B cell (primary cell): ENCODE data around the gene LZTR1. TPM values are rescaled to one million over a fixed set of nuclear protein-coding genes. Genes with fewer than 3 reads are reported as not detected.
"Not testable (repeated sequence)": the region's sequence is repeated elsewhere in the genome, so short reads cannot be mapped to it uniquely, and the experiment has no call there.

ENCODE experiments used
- ATAC-seq: fragments of 200-7000 bp; cut with Tn5 transposase; one replicate; pipeline ENCODE4 v1.10.0; 2021; ENCODE audit warnings: low read depth, mild to moderate bottlenecking, moderate number of reproducible peaks, moderate library complexity
- CTCF ChIA-PET: fragments of 350-600 bp; sonication (Branson Sonifier 250); formaldehyde crosslinking; loops from one replicate; lab custom pipeline; 2021; ENCODE audit warnings: antibody characterized with exemption, inconsistent platforms; lab: Charles Lee
- POLR2A ChIA-PET: fragments of 350-600 bp; sonication (Branson Sonifier 250); formaldehyde crosslinking; loops from one replicate; lab custom pipeline; 2021; ENCODE audit warnings: antibody characterized with exemption; lab: Charles Lee
- DNase-seq: peaks from one replicate; pipeline ENCODE4 v3.0.0; 2013
- H2AFZ ChIP-seq: 2 replicates; pipeline ENCODE4 v1.6.1; 2012; ENCODE audit warnings: mild to moderate bottlenecking, low read depth, low read length; ENCODE audit not compliant: insufficient read depth, poor library complexity, severe bottlenecking
- H3K27ac ChIP-seq, 2 donors: 1 replicate in 1 of 2; 2 replicates in 1 of 2; pipeline ENCODE4 v1.5.1; 2012 to 2013; ENCODE audit warnings: low read length in 2 of 2, mild to moderate bottlenecking in 2 of 2, moderate library complexity in 1 of 2
- H3K27me3 ChIP-seq, 4 experiments: fragments of 200-600 bp in 1 of 4; sonication (generic) in 1 of 4; replicated peaks in 1 of 4; 1 replicate in 2 of 4; 2 replicates in 2 of 4; pipeline versions ENCODE4 v1.6.1 to v1.7.0; 2013 to 2016; ENCODE audit warnings: low read length in 3 of 4, mild to moderate bottlenecking in 2 of 4, mixed read lengths in 1 of 4, moderate library complexity in 1 of 4; ENCODE audit not compliant: insufficient read depth in 4 of 4, control insufficient read depth in 3 of 4; ENCODE audit errors: control extremely low read depth in 1 of 4
- H3K36me3 ChIP-seq, 2 experiments: replicated peaks in 1 of 2; 1 replicate in 1 of 2; 2 replicates in 1 of 2; pipeline versions ENCODE4 v1.6.1 to v1.7.1; 2013; ENCODE audit warnings: low read length in 1 of 2; ENCODE audit not compliant: insufficient read depth in 2 of 2, control insufficient read depth in 1 of 2; ENCODE audit errors: control extremely low read depth in 1 of 2, extremely low read depth in 1 of 2
- H3K4me1 ChIP-seq, 2 donors: fragments of 200-600 bp in 1 of 2; sonication (generic) in 1 of 2; 1 replicate in 1 of 2; 2 replicates in 1 of 2; pipeline versions ENCODE4 v1.5.1 to v1.6.1; 2013 to 2017; ENCODE audit warnings: low read length in 2 of 2; ENCODE audit not compliant: control insufficient read depth in 2 of 2, insufficient read depth in 2 of 2
- H3K4me2 ChIP-seq: replicated peaks from 2 replicates; pipeline ENCODE3; 2012; ENCODE audit warnings: mild to moderate bottlenecking, low read depth, low read length; ENCODE audit not compliant: poor library complexity, severe bottlenecking
- H3K4me3 ChIP-seq, 5 experiments: fragments of 200-600 bp in 1 of 5; sonication (generic) in 1 of 5; 1 replicate in 3 of 5; 2 replicates in 2 of 5; pipeline versions ENCODE4 v1.5.1 to v1.7.0; 2011 to 2016; ENCODE audit warnings: low read length in 4 of 5, mild to moderate bottlenecking in 4 of 5, low read depth in 2 of 5, control low read depth in 1 of 5, moderate library complexity in 1 of 5; ENCODE audit not compliant: insufficient read depth in 1 of 5; ENCODE audit errors: control extremely low read depth in 1 of 5, extremely low read depth in 1 of 5
- H3K79me2 ChIP-seq: fragments of 200-600 bp; sonication (generic); one replicate; pipeline ENCODE4 v1.6.0; 2016; ENCODE audit warnings: low read length; ENCODE audit not compliant: control insufficient read depth, insufficient read depth
- H3K9ac ChIP-seq: fragments of 200-600 bp; sonication (generic); 2 replicates; pipeline ENCODE4 v1.6.1; 2017; ENCODE audit warnings: mild to moderate bottlenecking, low read length, moderate library complexity
- H3K9me3 ChIP-seq, 3 donors: one replicate each; pipeline versions ENCODE4 v1.6.1 to v1.7.1; 2013; ENCODE audit warnings: low read length in 2 of 3; ENCODE audit not compliant: control insufficient read depth in 2 of 3, insufficient read depth in 1 of 3; ENCODE audit errors: control extremely low read depth in 1 of 3
- H4K20me1 ChIP-seq: 2 replicates; pipeline ENCODE4 v1.6.0; 2012; ENCODE audit warnings: mild to moderate bottlenecking, low read length; ENCODE audit not compliant: insufficient read depth, control insufficient read depth, poor library complexity, severe bottlenecking
- H3K27ac Mint-ChIP-seq: one replicate; pipeline ENCODE4 v1.8.0; 2021; ENCODE audit warnings: mixed read lengths
- H3K27me3 Mint-ChIP-seq: one replicate; pipeline ENCODE4 v1.8.0; 2021; ENCODE audit warnings: mixed read lengths
- H3K4me1 Mint-ChIP-seq: one replicate; pipeline ENCODE4 v1.8.0; 2021; ENCODE audit warnings: mixed read lengths
- H3K4me3 Mint-ChIP-seq: one replicate; pipeline ENCODE4 v1.8.0; 2021; ENCODE audit warnings: mixed read lengths
- H3K9me3 Mint-ChIP-seq: one replicate; pipeline ENCODE4 v1.8.0; 2022; ENCODE audit warnings: mixed read lengths; ENCODE audit not compliant: insufficient read depth
- WGBS: methylation state at CpG from one replicate; pipeline ENCODE4 v1.1.5; 2013; ENCODE audit warnings: missing lambda C conversion rate; ENCODE audit not compliant: insufficient coverage; 5-methylcytosine and 5-hydroxymethylcytosine counted together
- intact Hi-C: fragments of 100-400 bp; cut with micrococcal nuclease; formaldehyde crosslinking; loops from one replicate; pipeline ENCODE4 v1.10.0; 2022
- polyA plus RNA-seq: library from polyadenylated mRNA; depleted of rRNA; stranded (reverse); fragments of >200 nt; gene quantifications from 2 replicates; pipeline ENCODE4 v1.2.3, GENCODE V29; 2012
- total RNA-seq, 2 donors: library from RNA; stranded (reverse); fragments of 120-200 nt in 1 of 2; gene quantifications; 1 replicate in 1 of 2; 2 replicates in 1 of 2; pipeline versions ENCODE4 v1.2.3 to v1.2.4, GENCODE V29; 2013 to 2022

LZTR1 gene
- total and polyA plus RNA-seq, 2 donors (not counting 1 experiment from before 2014, with no cell fraction given), result 75.7 to 94.8 TPM

DNA sequence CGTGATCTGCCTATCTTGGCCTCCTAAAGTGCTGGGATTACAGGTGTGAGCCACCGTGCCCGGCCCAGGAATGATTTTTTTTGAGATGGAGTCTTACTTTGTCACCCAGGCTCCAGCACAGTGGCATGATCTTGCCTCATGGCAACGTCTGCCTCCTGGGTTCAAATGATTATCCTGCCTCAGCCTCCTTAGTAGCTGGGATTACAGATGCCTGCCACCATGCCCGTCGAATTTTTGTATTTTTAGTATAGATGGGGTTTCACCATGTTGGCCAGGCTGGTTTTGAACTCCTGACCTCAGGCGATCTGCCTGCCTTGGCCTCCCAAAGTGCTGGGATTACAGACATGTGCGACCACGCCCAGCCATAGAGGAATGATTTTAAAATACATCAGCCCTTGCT is 47.0 kb upstream of the LZTR1 start:
- H2AFZ ChIP-seq, intact Hi-C loops, H3K27ac ChIP-seq, H3K27me3 ChIP-seq, ATAC-seq, H3K4me2 ChIP-seq, POLR2A ChIA-PET, DNase-seq, H3K27ac Mint-ChIP-seq, H3K9ac ChIP-seq, H3K4me3 Mint-ChIP-seq, H3K9me3 ChIP-seq, H3K9me3 Mint-ChIP-seq, H3K27me3 Mint-ChIP-seq, H3K4me3 ChIP-seq: not testable (repeated sequence)
- CTCF ChIA-PET, result interaction anchor here (1.0 kb wide), 1 partner anchor 17 kb away, joined by 3 read pairs; no protein-coding TSS in a partner anchor
- Histone ChIP-seq H3K36me3 (peaks cover 9 to 39% of the 10 kb centered on the region in 2 experiments), H4K20me1 (peaks cover 84% of the 10 kb centered on the region), H3K79me2 (peaks cover 99% of the 10 kb centered on the region), H3K4me1 (peaks cover 12 to 14% of the 10 kb centered on the region in 2 donors)
- 92% methylated on average over 7 of the region's 9 CpGs for WGBS
- H3K4me1 Mint-ChIP-seq, result peaks cover 56% of the 10 kb centered on the region

DNA sequence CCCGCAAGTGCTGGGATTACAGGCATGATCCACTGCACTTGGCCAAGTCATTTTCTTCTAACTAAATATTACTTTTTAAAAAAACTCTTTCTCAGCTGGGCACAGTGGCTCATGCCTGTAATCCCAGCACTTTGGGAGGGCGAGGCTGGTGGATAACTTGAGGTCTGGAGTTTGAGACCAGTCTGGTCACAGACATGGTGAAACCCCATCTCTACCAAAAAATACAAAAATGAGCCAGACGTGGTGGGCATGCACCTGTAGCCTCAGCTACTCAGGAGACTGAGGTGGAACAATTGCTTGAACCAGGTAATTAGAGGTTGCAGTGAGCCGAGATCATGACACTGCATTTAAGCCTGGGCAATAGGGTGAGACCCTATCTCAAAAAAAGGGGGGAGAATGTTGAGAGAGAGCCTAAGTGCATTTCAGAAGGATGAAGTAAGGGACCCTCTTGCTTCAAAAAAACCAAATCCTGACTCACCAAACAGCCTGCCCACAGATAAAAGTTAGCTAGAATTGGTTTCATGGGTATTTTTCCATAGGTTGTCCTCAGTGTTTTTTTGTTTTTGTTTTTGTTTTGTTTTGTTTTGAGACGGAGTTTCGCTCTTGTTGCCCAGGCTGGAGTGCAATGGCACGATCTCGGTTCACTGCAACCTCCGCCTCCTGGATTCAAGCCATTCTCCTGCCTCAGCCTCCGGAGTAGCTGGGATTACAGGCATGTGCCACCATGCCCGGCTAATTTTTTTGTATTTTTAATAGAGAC is 46.1 kb upstream of the LZTR1 start:
- H2AFZ ChIP-seq, H3K9ac ChIP-seq, intact Hi-C loops, H3K4me3 ChIP-seq, H3K27ac ChIP-seq, H3K27me3 ChIP-seq, H3K27me3 Mint-ChIP-seq, ATAC-seq, DNase-seq, H3K9me3 ChIP-seq, H3K9me3 Mint-ChIP-seq, POLR2A ChIA-PET, H3K27ac Mint-ChIP-seq, H3K4me2 ChIP-seq: not testable (repeated sequence)
- WGBS, result 98% methylated on average over 9 of the region's 11 CpGs
- H3K79me2 ChIP-seq, result peaks cover 99% of the 10 kb centered on the region
- peaks cover 12 to 16% of the 10 kb centered on the region in 2 donors for H3K4me1 ChIP-seq
- peaks cover 9 to 43% of the 10 kb centered on the region in 2 experiments for H3K36me3 ChIP-seq
- H4K20me1 ChIP-seq, result peaks cover 83% of the 10 kb centered on the region
- CTCF ChIA-PET, result interaction anchor here (1.0 kb wide), 1 partner anchor 9 kb away, joined by 3 read pairs; no protein-coding TSS in a partner anchor
- peaks cover 62% of the 10 kb centered on the region for H3K4me1 Mint-ChIP-seq
- H3K4me3 Mint-ChIP-seq, result peak overlapping the region; percentile 5
